K562 (cell line): ENCODE data around the gene TRIM27. TPM values are rescaled to one million over a fixed set of nuclear protein-coding genes. Genes with fewer than 3 reads are reported as not detected.

Source experiments
- ARNT ChIP-seq, 2 experiments: fragments of 450-650 bp; IDR thresholded peaks; 2 replicates each; pipeline ENCODE4 v1.6.1; 2016; ENCODE audit warnings: mild to moderate bottlenecking in 1 of 2
- BDP1 ChIP-seq: IDR thresholded peaks from 3 replicates; pipeline ENCODE4 v1.6.1; 2011; ENCODE audit not compliant: insufficient read length, insufficient read depth
- BRF1 ChIP-seq: IDR thresholded peaks from 3 replicates; pipeline ENCODE4 v1.6.1; 2011; ENCODE audit warnings: borderline replicate concordance, mild to moderate bottlenecking; ENCODE audit not compliant: insufficient read length; ENCODE audit errors: extremely low read depth
- CTBP1 ChIP-seq: fragments of 450-650 bp; IDR thresholded peaks from 2 replicates; pipeline ENCODE4 v1.6.1; 2016; ENCODE audit warnings: borderline replicate concordance
- EP300 ChIP-seq: IDR thresholded peaks from 2 replicates; pipeline ENCODE4 v1.6.1; 2012; ENCODE audit warnings: low read length, improper control_type of control experiment
- HDAC8 ChIP-seq: fragments of 450-650 bp; IDR thresholded peaks from 2 replicates; pipeline ENCODE4 v1.6.1; 2016; ENCODE audit warnings: mild to moderate bottlenecking, missing genetic modification characterization, moderate library complexity, missing compliant biosample characterization
- HEY1 ChIP-seq: fragments of 250-450 bp; sonication (Bioruptor Pico); IDR thresholded peaks from 2 replicates; pipeline ENCODE4 v1.5.0; 2020; ENCODE audit warnings: mild to moderate bottlenecking, moderate library complexity, borderline replicate concordance
- KLF13 ChIP-seq: fragments of 450-650 bp; IDR thresholded peaks from 2 replicates; pipeline ENCODE4 v1.6.1; 2016; ENCODE audit warnings: missing genetic modification characterization, low read depth, mild to moderate bottlenecking, missing compliant biosample characterization, moderate library complexity, borderline replicate concordance
- LEF1 ChIP-seq: fragments of 450-650 bp; IDR thresholded peaks from 2 replicates; pipeline ENCODE4 v1.6.1; 2016; ENCODE audit warnings: mild to moderate bottlenecking
- MYC ChIP-seq, 2 experiments: fragments of 250-450 bp in 1 of 2; sonication (Bioruptor Pico) in 1 of 2; IDR thresholded peaks; 2 replicates each; pipeline versions ENCODE4 v1.5.1 to v1.6.1; 2012 to 2021; ENCODE audit warnings: low read depth in 2 of 2, borderline replicate concordance in 1 of 2, improper control_type of control experiment in 1 of 2, low read length in 1 of 2, mild to moderate bottlenecking in 1 of 2, moderate library complexity in 1 of 2
- NCOA2 ChIP-seq, 2 experiments: fragments of 450-650 bp; IDR thresholded peaks; 2 replicates each; pipeline ENCODE4 v1.6.1; 2018; ENCODE audit warnings: mild to moderate bottlenecking in 2 of 2, moderate library complexity in 1 of 2; ENCODE audit not compliant: partially characterized antibody in 2 of 2
- SMAD4 ChIP-seq: fragments of 250-450 bp; sonication (Bioruptor Pico); conservative IDR thresholded peaks from 2 replicates; pipeline ENCODE4 v1.8.0; 2021; ENCODE audit warnings: inconsistent platforms, mild to moderate bottlenecking, moderate library complexity
- SRF ChIP-seq, 2 experiments: fragments of 250-450, 450-650 bp in 1 of 2; sonication (Bioruptor Pico) in 1 of 2; sonication (generic) in 1 of 2; formaldehyde crosslinking; IDR thresholded peaks; 2 replicates each; pipeline versions ENCODE4 v1.5.0 to v1.5.1; 2020 to 2022; ENCODE audit warnings: mild to moderate bottlenecking in 1 of 2, missing genetic modification reagents in 1 of 2
- ZBTB7A ChIP-seq: IDR thresholded peaks from 2 replicates; pipeline ENCODE4 v1.6.1; 2011; ENCODE audit warnings: low read depth, mild to moderate bottlenecking, low read length, moderate library complexity, borderline replicate concordance; ENCODE audit not compliant: control insufficient read depth
- ZNF217 ChIP-seq: sonication (generic); formaldehyde crosslinking; IDR thresholded peaks from 2 replicates; pipeline ENCODE4 v1.8.0; 2022; ENCODE audit warnings: mild to moderate bottlenecking, missing genetic modification reagents
- ZNF592 ChIP-seq: fragments of 450-650 bp; IDR thresholded peaks from 2 replicates; pipeline ENCODE4 v1.6.1; 2017; ENCODE audit warnings: antibody characterized with exemption, mild to moderate bottlenecking
- polyA plus RNA-seq, 8 experiments: library from polyadenylated mRNA; depleted of rRNA in 4 of 8; stranded (reverse) in 5 of 8; unstranded in 3 of 8; fragments of >200 nt; fragmentation: Nextera tagmentation in 2 of 8; fragmentation: Illumina TruSeq in 1 of 8; extraction: Ambion mirVana in 2 of 8; extraction: Trizol in 1 of 8; gene quantifications; 2 replicates each; pipeline versions ENCODE4 v1.2.1 to v1.2.3, GENCODE V29; 2011 to 2014; ENCODE audit warnings: inconsistent platforms in 1 of 8, missing spikeins in 1 of 8
- total RNA-seq, 7 experiments: library from RNA; depleted of rRNA in 6 of 7; stranded (reverse); fragments of >200 nt in 6 of 7; fragmentation: Illumina TruSeq in 2 of 7; extraction: Trizol in 2 of 7; gene quantifications; 2 replicates each; pipeline versions ENCODE4 v1.2.1 to v1.2.3, GENCODE V29; 2011 to 2021; ENCODE audit warnings: low replicate concordance in 1 of 7
- TF ChIP-seq, protein P1 (sequence below): fragments of 200-800 bp; sonication (Bioruptor generic); IDR thresholded peaks from 2 replicates; pipeline ENCODE4 v1.6.1; 2016; ENCODE audit warnings: missing genetic modification characterization, missing compliant biosample characterization
- TF ChIP-seq, protein P2 (sequence below): sonication (generic); IDR thresholded peaks from 2 replicates; pipeline ENCODE4 v1.6.1; 2016

TRIM27 gene
- total and polyA plus RNA-seq, 9 of the 15 experiments (the other 6 are each of a cell fraction or from before 2014, with no cell fraction given) = 37.7 to 235 (median 122) TPM

DNA sequence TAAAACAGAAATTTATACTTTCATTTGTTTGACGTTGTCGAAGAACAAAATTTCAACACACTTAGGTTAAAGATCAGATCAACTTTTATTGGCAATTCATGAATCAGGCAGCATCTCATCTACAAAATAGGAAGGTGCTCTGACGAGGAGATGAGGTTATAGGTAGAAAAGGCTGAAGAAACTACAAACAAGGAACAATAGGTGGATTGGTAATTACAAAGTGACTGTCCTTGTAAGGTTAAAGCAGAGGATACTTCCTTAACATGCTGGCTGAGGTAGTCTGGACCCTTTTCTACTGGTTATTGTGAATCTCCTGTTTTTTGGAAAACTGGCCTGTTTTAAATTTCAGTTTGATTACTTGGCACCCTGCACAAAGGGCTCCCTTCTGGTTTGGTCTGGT is 32.5 kb upstream of the TRIM27 start (continued):
- TF ChIP-seq NCOA2 (IDR thresholded peaks at IDR 0.05; ENCODE audit: partially characterized antibody in 2 of 2) (no peak), EP300 (no peak), HEY1 (CRISPR knock-in tag) (no peak), ZNF217 (CRISPR knock-in tag) (no peak), KLF13 (tag) (no peak), ZBTB7A (no peak), SMAD4 (CRISPR knock-in tag) (no peak), HDAC8 (tag) (no peak), CTBP1 (no peak), ZNF592 (peak; percentile 3; the same call in 1 of the 2 replicates), BDP1 (no peak), LEF1 (no peak), BRF1 (no peak), MYC (IDR thresholded peaks at IDR 0.05; ENCODE audit: low read depth, low read length) (no peak), MYC (CRISPR knock-in tag; IDR thresholded peaks at IDR 0.05; ENCODE audit: borderline replicate concordance, low read depth) (no peak), SRF (CRISPR knock-in tag; IDR thresholded peaks at IDR 0.05) (no peak), ARNT (IDR thresholded peaks at IDR 0.05) (no peak)
- TF ChIP-seq, protein P1, sequence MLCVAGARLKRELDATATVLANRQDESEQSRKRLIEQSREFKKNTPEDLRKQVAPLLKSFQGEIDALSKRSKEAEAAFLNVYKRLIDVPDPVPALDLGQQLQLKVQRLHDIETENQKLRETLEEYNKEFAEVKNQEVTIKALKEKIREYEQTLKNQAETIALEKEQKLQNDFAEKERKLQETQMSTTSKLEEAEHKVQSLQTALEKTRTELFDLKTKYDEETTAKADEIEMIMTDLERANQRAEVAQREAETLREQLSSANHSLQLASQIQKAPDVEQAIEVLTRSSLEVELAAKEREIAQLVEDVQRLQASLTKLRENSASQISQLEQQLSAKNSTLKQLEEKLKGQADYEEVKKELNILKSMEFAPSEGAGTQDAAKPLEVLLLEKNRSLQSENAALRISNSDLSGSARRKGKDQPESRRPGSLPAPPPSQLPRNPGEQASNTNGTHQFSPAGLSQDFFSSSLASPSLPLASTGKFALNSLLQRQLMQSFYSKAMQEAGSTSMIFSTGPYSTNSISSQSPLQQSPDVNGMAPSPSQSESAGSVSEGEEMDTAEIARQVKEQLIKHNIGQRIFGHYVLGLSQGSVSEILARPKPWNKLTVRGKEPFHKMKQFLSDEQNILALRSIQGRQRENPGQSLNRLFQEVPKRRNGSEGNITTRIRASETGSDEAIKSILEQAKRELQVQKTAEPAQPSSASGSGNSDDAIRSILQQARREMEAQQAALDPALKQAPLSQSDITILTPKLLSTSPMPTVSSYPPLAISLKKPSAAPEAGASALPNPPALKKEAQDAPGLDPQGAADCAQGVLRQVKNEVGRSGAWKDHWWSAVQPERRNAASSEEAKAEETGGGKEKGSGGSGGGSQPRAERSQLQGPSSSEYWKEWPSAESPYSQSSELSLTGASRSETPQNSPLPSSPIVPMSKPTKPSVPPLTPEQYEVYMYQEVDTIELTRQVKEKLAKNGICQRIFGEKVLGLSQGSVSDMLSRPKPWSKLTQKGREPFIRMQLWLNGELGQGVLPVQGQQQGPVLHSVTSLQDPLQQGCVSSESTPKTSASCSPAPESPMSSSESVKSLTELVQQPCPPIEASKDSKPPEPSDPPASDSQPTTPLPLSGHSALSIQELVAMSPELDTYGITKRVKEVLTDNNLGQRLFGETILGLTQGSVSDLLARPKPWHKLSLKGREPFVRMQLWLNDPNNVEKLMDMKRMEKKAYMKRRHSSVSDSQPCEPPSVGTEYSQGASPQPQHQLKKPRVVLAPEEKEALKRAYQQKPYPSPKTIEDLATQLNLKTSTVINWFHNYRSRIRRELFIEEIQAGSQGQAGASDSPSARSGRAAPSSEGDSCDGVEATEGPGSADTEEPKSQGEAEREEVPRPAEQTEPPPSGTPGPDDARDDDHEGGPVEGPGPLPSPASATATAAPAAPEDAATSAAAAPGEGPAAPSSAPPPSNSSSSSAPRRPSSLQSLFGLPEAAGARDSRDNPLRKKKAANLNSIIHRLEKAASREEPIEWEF = 0 out of 2 replicates have a peak, but pooled peaks have one; percentile 49
- TF ChIP-seq, protein P2, sequence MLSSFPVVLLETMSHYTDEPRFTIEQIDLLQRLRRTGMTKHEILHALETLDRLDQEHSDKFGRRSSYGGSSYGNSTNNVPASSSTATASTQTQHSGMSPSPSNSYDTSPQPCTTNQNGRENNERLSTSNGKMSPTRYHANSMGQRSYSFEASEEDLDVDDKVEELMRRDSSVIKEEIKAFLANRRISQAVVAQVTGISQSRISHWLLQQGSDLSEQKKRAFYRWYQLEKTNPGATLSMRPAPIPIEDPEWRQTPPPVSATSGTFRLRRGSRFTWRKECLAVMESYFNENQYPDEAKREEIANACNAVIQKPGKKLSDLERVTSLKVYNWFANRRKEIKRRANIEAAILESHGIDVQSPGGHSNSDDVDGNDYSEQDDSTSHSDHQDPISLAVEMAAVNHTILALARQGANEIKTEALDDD = peak; percentile 63
